22Rv1 (cell line): Measurements from ENCODE around the gene CFL1.

Experiments used
- ZFX ChIP-seq: fragments of 450-650 bp; IDR thresholded peaks from 2 replicates; pipeline ENCODE4 v1.6.1; 2017; ENCODE audit warnings: antibody characterized with exemption, borderline replicate concordance
- TF ChIP-seq, protein P1 (sequence below): fragments of 450-650 bp; IDR thresholded peaks from 2 replicates; pipeline ENCODE4 v1.5.1; 2017; ENCODE audit warnings: mild to moderate bottlenecking

GRCh38 chr11:65885808-65886536 lies 28.0 kb upstream of the CFL1 start:
- TF ChIP-seq, protein P1, sequence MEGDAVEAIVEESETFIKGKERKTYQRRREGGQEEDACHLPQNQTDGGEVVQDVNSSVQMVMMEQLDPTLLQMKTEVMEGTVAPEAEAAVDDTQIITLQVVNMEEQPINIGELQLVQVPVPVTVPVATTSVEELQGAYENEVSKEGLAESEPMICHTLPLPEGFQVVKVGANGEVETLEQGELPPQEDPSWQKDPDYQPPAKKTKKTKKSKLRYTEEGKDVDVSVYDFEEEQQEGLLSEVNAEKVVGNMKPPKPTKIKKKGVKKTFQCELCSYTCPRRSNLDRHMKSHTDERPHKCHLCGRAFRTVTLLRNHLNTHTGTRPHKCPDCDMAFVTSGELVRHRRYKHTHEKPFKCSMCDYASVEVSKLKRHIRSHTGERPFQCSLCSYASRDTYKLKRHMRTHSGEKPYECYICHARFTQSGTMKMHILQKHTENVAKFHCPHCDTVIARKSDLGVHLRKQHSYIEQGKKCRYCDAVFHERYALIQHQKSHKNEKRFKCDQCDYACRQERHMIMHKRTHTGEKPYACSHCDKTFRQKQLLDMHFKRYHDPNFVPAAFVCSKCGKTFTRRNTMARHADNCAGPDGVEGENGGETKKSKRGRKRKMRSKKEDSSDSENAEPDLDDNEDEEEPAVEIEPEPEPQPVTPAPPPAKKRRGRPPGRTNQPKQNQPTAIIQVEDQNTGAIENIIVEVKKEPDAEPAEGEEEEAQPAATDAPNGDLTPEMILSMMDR: no peak
- TF ChIP-seq ZFX: no peak
